ENCODE measurements around the gene WBP2.

DNA sequence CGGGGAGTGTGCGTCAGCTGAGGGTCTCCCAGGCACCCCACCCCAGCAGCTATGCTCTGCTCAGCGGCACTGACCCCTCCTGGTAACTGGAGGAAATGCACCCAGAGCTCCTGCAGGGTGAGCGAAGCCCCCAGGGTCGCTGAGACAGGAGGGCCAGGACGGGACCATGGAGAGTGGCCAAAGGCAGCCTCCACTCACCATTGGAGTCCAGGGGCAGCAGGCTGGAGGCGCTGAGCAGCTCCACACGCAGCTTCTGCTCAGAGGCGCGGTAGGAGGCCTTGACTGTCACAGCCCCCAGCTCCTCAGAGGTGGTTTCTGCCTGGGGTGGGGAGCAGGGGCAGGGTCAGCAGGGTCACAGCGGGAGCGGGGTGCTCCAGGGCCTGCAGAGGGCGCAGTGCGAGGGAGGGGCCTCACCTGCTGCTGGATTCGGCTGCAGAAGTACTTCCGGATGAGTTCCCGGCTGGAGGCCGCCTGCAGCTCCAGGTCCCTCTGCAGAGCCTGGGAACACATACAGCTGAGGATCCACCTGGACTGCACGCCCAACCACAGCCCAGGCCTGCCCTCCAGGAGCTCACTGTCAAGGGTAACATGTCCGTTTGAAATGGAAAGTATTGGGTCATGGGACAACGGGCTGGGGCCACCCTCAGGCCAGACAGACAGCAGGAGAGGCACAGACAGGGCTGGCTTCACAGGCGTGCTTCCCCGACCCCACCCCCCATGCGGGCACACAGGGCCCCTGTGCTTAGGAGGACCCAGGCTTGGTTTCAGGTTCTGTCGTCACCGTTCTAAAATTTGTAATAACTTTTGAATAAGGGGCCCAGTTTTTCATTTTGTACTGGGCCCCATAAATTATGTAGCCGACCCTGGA, 24.7 kb downstream of the WBP2 start:
- TF ChIP-seq POLR2A (IDR thresholded peaks at IDR 0.05) = no peak
- TF ChIP-seq, protein P1, sequence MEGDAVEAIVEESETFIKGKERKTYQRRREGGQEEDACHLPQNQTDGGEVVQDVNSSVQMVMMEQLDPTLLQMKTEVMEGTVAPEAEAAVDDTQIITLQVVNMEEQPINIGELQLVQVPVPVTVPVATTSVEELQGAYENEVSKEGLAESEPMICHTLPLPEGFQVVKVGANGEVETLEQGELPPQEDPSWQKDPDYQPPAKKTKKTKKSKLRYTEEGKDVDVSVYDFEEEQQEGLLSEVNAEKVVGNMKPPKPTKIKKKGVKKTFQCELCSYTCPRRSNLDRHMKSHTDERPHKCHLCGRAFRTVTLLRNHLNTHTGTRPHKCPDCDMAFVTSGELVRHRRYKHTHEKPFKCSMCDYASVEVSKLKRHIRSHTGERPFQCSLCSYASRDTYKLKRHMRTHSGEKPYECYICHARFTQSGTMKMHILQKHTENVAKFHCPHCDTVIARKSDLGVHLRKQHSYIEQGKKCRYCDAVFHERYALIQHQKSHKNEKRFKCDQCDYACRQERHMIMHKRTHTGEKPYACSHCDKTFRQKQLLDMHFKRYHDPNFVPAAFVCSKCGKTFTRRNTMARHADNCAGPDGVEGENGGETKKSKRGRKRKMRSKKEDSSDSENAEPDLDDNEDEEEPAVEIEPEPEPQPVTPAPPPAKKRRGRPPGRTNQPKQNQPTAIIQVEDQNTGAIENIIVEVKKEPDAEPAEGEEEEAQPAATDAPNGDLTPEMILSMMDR (IDR thresholded peaks at IDR 0.05) = peak in 5 of 7 experiments; percentile 30 to 47 (median 36)

Measured in body of pancreas (tissue), 4 donors.